ENCODE results near the gene REEP3.

REEP3 gene

DNA sequence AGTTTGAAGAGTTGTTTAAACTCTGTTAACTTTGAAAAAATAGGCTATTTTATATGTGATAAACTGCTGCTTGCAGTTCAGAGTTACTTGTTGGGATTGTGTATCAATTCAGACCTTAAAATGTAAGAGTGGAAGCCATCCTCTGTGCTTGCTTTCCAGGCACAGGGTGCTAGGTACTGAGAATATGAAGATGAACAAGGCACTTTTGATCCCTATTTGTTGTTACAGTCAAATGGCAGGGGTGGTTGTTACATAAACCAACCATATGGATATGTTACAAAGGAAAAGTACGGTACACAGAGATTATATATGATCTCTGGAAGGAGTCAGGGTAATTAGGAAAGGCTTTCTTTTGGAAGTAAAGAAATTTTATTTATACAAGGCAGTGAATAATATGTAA lies 63.8 kb downstream of the REEP3 start:
- no peak for DNase-seq (ENCODE audit: low read depth in 2 of 3, low spot score in 2 of 3)

DNA sequence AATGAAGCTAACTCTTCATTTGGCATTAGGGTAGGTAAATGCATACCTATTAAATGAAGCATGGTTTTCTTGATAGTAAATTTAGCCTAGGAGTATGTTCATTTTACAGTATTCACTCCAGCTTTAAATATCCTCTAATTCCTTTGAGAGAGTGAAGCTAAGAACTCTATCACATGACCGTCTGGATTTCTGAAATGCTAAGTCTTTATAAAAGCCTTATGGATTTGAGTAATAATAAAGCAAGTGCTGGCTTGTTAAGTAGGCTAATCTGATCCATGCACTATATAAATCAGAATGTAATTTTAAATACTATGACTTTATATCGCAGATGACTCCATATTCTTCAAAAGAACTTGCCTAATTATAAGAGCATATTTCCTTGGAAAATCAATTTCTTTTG lies 64.8 kb downstream of the REEP3 start:
- no peak for DNase-seq (ENCODE audit: low read depth in 2 of 3, low spot score in 2 of 3)

DNA sequence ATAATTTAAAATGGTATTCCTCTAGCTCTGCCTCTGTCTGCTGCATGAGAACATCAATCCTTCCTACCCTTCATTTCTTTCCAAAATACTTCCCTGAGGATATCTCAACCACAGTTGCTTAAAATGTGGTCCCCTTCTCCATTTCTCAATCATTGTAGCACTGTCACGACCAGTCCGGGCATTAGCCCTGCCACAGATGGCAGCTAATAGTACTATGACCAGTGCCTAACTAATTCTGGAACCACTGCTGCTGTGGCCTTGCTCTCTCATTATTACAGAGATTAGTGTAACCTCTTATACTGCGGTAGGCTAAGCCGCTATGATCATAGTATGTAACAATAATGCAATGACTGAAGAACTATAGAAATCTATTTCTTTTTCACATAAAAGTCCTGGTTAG lies 66.0 kb downstream of the REEP3 start:
- no peak for DNase-seq (ENCODE audit: low read depth in 2 of 3, low spot score in 2 of 3)

DNA sequence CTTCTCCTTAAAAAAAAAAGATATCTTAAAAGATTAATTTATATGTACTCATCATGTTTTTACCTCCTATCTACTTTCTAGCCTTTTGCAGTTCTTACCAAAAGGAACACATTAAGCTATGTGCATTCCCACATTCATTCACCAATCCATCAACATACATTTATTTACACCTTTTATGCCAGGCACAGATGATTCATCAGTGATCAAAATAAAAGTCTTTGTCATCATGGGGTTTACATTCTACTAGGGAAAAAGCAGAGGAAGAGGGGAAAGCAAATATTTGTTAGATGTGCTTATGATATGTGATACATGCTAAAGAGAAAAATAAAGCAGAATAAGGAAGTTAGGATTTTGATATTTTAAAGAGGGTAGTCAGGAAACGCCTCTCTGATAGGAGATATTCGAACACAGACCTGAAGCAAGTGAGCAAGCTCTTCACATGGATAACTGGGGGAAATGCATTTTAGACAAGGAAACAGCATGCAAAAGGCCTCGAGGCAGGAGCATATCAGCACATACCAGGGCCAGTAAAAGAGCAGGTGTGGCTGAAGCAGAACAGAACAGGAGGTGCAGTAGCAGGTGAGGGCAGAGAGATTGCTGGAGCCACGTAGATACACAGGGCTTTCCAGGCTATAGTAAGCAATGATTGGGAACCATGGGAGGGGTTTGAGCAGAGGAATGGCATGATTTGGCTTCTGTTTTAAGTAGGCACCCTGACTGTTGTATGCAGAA lies 67.4 kb downstream of the REEP3 start:
- DNase-seq (ENCODE audit: low read depth in 2 of 3, low spot score in 2 of 3), result no peak

DNA sequence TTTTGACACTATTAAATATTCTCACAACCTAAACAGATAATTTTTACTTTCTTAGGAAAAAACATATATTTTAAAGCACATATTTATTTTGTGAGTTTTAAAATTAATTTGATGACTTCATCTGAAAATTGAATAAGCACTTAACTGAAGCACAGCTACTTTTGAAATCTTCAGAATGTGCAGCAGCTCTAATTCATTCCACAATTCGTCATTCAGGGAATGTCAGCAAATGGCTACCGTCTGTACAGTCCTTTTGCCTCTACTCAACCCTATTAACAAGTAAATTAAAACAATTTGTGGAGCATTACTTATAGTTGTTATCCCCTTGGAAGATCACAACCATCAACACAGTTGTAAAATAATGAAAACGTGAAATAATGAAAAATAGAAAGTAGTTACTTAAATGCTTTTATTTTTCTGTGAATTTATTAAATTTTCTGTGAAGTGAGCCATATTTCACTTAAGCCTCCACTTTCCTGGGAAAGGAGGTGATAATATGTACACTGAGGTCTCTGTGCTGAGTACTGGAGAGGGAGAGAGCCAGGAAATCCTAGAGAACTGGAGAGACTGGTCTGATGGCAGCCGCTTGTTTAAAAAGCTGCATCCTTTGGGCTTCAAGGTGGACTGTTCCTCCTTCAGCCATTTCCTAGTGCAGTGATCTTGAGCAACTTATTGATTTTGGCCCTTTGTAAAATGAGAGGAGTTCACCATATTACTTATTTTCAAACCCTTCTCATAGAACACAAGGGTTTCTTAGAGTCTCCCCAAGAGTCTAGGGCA lies 70.6 kb downstream of the REEP3 start:
- DNase-seq (ENCODE audit: low read depth in 2 of 3, low spot score in 2 of 3), result no peak

DNA sequence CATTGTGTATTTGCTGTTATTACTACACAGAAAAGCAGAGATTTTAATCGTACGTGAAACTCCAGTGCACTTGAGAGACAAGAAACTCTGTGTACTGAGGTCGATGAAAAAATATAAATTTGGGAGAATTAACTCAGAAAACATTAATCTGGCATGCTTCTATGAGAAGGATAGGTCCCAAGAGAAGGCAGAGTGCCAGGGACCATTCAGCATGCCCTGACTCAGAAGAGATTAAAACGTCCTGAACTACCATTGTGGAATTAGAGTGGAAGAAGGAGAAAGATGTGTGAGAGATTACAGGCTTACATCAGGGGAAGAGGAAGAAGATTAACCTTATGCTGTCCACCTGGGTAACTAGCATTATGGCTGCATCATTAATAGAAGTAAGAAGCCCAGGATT lies 72.4 kb downstream of the REEP3 start:
- no peak for DNase-seq (ENCODE audit: low read depth in 2 of 3, low spot score in 2 of 3)

DNA sequence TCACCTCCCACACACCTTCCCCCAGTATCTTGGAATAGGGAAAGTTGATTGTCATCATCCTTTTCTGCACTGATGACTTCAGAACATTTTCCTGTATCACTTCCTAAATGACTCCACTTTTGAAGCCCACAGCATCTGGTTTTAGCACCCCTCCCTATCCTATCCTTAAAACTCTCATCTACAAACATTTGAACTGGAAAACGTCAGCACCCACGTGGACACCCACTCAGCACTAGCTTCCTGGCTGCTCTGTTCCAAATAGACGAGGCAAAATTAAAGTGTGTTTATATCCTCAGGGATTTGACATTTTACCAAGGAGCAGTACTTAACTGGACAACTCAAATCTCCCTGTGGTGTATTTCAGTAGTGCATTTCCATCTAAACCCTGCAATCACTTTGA lies 73.9 kb downstream of the REEP3 start:
- no peak for DNase-seq (ENCODE audit: low read depth in 2 of 3, low spot score in 2 of 3)

DNA sequence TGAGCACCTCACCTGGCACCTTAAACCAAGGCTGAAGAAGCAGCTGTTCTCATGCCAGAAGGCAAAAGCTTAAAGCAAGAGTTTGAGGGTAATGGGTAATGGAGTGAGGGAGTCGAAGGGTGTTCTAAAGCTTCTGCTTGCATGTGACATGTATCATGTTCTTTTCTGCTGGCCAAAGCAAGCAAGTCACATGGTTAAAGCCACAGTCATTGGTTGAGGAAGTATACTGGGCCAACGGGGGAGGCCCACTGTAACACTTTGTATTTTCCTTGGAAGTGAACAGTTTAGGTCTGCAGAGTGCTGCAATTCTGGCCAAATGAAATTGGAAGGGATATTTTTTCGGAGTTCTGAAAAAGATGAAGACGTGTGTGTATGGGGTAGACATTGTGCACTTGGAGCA lies 75.7 kb downstream of the REEP3 start:
- DNase-seq (ENCODE audit: low read depth in 2 of 3, low spot score in 2 of 3), result no peak

DNA sequence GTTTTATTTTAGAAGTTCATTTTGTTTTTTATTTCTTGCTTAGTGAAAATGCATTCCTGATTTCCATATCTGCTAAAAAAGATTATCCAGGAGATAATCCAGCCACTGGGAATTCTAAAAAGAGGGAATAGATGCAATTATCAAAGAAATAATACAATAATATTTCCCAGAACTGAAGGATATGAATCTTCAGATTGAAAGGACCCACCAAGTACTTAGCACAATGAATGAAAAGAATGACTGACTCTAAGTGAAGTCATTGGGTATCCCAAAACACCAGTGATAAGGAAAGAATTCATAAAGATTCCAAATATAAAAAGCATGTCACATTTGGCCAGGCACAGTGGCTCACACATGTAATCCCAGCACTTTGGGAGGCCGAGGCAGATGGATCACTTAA lies 79.3 kb downstream of the REEP3 start:
- no peak for DNase-seq (ENCODE audit: low read depth in 2 of 3, low spot score in 2 of 3)

DNA sequence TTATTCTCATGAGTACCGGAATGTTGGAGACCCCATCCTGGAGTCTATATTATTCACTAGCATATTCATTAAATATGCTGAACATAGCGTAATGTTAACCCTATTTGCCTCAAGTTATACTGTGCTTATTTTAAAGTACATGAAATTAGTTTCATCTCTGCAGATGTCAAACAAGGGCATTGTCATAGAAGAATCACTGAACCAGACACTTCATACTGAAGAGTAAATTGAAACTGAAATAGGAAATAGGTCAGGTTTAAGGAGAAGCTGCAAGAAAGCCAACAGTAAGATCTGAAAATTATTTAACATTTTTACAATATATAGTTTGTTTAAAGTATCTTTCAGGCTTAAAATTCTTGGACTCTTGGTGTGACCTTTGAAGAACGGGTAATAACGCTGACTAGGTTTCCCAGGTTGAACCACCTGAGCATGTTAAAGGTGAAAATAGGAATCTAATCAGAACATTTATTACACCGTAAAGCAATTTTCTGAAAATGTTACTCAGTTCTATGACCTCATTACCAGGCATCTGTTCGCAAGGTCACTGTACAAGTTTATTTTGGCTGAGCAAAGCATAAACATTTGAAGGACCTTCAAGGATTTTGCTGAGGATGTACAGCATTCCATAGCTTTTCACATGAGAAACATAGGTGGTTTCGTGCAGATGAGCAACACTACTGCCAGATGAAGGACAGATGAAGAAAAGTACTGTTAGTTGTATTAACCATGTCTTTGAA lies 82.7 kb downstream of the REEP3 start:
- no peak for DNase-seq (ENCODE audit: low read depth in 2 of 3, low spot score in 2 of 3)

DNA sequence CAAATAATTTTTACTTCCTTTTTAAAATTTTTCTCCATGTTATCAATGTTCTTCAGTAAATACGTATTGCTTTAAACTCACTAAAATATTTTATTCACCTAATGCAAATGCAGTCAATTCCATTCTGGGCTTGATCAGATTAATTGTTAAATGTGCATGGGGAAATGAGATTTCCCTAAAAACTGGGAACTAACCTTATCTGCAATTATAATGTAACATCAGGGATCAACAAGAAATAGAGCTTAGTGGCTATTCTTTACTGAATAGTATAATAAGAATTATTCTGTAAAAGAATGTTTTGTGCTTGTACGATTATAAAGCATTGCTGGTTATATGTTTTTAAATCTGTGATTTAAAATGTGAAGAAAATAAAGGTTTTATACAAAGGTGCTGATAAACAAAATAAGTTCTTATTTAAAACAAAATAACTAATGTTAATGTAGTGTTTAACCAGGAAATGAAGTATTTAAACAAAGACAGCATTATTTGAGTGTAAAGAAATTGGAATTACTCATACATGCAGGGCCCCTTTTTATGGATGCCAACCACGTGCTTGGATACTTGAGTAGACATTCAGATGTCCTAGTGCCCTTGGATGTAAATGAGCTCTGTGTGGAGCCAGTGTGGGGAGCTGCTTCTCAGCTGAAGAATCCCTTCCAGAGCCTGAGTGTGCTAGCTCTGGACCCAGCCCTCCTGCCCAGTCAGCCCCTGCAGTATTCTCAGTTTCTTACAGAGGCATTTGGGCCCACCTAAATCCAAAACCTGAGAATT lies 84.2 kb downstream of the REEP3 start:
- DNase-seq (ENCODE audit: low read depth in 2 of 3, low spot score in 2 of 3), result no peak

DNA sequence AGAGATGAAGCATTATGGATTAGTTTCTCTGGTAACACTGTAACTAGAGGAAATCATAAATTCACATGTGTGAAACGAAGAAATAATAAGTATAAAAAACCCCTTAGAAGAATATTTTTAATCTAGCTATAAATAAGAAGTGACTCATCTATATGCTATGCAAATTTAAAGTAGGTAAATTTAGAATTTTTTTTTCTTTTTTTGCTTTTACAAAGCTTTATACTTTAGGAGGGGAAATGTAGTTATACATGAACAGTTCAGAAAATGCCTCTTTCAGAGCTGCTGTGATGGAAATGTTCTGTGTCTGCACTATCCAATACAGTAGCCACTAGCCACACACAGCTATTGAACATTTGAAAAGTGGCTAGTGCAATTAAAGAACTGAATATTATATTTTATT lies 87.3 kb downstream of the REEP3 start:
- no peak for DNase-seq (ENCODE audit: low read depth in 2 of 3, low spot score in 2 of 3)

DNA sequence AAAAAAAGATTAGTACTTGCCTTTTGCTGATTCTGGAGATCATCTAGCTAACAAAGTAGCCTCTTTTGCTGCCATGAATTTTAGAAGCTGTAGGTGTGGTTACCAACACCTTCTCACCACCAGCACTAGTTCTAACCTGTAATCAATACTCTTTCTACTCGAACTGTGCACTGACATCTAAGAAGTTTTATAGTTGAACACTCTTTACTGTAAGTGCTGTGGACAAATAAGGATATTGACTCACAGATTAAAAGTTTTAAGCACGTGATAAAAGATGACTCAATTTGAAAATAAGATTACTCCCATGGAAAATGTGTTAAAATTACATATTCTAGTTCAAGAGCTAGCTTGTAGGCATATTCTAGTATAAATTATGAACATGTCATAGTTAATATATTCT lies 89.9 kb downstream of the REEP3 start:
- DNase-seq (ENCODE audit: low read depth in 2 of 3, low spot score in 2 of 3), result no peak

DNA sequence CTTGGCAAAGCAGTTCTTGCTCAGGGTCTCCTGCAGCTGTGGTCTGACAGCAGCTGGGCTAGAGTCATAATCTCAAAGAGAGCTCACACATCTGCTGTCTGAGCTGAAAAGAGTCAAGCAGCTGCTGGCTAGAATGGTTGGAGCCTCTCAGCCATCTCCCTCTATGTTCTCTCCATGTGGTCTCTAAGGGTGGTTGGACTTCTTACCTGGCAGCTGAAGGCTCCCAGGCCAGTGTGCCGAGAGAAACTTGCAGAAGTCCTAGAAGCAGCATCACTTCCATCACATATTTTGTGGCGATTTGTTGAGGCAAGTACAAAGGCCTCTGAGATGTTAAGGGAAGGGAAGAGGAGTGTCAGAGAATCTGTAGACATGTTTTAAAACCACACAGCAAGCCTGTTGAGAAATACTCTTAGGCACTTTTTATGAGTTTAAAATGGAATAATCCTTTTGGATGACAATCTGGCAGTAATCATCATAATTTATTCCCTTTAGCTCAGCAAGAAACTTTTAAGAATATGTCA lies 93.2 kb downstream of the REEP3 start:
- DNase-seq (ENCODE audit: low read depth in 2 of 3, low spot score in 2 of 3), result no peak

DNA sequence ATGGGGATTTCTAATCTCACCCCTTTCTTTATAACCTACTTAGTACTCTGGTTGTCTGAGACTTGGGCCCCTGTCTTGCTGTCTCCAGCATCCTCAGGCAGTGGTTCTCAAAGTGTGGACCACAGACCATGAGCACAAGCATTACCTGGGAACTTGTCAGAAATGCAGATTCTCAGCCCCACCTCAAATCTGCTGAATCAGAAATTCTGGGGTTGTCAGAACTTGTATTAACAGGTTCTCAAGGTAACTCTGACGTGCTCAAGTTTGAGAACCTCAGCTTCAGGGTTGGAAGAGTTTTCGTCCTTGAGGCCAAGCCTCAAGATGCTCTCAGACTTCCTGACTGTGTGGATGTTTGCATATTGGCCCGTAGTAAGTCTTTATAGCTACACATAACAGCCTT lies 97.4 kb downstream of the REEP3 start:
- no peak for DNase-seq (ENCODE audit: low read depth in 2 of 3, low spot score in 2 of 3)

DNA sequence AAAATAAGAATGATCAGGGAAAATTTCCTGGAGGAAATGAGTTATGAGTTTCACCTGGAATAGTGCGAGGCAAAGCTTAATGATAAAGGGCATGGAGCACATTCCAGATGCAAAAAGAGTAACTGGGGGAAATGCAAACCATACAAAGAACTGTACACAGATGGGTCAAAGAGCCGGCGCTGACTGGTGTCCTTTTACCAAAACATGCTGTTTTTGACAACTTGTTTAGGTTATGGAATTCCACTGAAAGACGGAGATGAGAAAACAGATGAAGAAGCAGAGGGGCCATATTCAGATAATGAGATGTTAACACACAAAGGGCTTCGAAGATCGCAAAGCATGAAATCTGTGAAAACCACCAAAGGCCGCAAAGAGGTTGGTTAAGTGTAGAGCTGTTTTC lies 98.2 kb downstream of the REEP3 start:
- no peak for DNase-seq (ENCODE audit: low read depth in 2 of 3, low spot score in 2 of 3)

DNA sequence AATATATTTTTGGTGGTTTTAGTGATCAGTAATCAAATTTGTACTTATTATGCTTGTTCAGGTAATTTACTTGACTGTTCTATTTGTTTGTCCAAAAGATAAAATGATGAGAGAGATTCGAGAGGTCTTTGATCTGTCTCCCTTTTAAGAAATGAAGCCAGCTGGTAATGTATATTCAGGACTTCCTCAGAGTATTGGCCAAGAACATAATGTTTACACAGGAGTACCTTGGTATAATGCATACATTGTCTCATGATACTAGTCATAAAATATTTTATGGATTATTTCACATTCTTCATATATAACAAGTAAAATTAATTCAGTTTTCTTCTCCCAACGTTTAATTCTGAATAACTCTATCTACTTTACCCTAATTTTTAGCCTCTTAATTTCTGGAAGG lies 100.9 kb downstream of the REEP3 start:
- DNase-seq (ENCODE audit: low read depth in 2 of 3, low spot score in 2 of 3), result no peak

DNA sequence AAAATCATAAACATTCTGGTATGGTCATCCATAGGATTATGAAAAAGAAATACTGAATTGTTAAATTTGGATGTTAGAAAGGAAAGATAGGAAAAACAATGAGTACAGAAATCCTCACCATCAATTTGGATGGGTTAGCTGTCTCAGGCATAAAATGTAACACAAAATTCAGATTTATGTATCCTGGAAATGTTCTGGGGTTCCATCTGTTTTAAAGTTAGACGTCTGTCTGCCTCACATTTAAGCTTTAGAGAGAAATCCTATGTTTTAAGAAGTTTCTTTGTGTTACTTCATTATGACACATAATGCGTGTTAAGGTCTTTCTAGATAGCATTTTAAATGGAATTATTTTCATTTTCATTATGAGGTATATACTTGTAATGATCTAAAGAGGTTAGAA lies 103.5 kb downstream of the REEP3 start:
- DNase-seq (ENCODE audit: low read depth in 2 of 3, low spot score in 2 of 3), result no peak

DNA sequence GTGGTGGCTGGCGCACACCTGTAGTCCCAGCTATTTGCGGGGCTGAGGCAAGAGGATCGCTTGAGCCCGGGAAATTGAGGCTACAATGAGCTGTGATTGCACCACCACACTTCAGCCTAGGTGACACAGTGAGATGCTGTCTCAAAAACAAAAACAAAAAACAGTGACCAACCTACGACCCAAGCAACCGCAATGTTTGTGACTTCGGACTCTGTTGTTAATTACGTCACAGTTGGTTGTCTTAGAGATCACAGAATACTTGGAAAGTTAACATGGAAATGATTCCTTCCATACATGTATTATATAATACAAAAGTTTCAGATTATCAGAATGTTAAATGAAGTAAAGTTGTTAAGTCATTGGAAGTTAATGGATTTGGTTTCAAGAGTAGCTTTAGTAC lies 106.2 kb downstream of the REEP3 start:
- DNase-seq (ENCODE audit: low read depth in 2 of 3, low spot score in 2 of 3), result no peak

DNA sequence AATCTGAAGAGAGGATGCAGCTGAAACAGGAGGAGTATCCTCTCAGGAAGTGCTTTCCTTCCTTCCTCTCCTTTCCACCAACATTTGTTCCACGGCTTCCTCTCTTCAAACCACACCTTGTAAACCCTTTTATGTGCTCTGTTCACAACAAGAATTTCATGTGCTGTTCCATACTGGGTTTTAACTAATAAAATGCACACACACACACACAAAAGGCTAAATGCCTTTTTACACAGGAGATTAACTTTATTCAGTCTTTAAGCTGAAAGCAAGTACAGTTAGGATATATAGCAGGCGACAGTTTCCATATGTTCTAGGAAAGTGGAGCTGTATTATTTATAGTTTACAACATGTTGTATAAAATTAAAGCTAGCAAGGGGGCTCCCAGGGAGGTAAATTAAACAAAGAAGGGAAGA lies 106.7 kb downstream of the REEP3 start:
- DNase-seq (ENCODE audit: low read depth in 2 of 3, low spot score in 2 of 3), result no peak
